ENCODE measurements around the gene ASH1L.
"Not testable (repeated sequence)": the region's sequence is repeated elsewhere in the genome, so short reads cannot be mapped to it uniquely, and the experiment has no call there.

ASH1L gene

DNA sequence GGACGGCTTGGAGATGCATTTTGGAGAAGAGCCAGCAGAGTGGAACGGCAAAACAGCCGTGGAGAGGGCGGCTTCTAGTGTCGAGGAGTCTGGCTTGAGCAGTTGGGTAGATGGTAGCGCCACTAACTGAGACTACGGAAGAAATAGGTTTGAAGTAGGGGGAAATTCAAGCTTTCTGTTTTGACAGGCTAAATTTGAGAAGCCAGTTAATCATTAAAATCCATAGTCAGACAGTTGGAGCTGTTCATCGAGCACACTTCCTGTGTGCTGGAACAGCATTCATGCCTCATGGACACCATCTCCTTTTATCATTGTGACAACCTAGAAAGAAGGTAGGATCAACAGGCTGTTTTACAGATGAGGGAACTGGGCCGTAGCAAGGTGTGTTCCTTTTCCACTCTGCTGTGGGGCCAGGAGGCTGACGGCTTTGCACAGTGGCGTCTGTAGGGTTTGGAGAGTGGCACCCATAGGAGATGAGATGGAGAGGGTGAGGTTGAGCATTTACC lies 258.0 kb downstream of the ASH1L start:
- peak; percentile 53 for DNase-seq

DNA sequence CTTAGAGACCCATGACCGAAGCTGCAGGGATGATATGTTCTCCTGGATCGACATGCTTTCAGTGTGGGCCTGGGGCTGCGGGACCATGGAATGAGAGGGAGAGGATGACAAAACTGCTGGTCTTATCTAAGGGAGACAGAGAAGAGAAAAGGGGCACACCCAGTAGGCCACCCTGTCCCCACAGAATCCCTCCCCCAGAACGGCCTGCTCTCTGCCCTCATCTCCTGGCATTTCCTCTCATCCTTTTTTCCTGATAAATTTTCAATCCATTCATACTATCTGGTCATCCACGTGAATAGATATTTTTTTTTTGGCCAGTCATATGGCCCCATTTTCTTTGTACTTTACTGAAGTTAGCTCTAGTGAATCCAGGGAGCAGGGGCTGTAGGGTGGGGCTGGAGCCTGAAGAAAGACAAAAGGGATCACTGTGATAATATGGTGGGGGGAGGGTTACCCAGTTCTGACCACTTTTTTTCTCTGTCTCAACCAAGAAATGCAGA lies 261.2 kb downstream of the ASH1L start, which contains the start of gene PKLR:
Gene PKLR, minus strand, starts transcription at position 97 of the 500 bp plus-strand sequence. Its CDS starts 43 bp downstream, at position 54.
- DNase-seq, result no peak

DNA sequence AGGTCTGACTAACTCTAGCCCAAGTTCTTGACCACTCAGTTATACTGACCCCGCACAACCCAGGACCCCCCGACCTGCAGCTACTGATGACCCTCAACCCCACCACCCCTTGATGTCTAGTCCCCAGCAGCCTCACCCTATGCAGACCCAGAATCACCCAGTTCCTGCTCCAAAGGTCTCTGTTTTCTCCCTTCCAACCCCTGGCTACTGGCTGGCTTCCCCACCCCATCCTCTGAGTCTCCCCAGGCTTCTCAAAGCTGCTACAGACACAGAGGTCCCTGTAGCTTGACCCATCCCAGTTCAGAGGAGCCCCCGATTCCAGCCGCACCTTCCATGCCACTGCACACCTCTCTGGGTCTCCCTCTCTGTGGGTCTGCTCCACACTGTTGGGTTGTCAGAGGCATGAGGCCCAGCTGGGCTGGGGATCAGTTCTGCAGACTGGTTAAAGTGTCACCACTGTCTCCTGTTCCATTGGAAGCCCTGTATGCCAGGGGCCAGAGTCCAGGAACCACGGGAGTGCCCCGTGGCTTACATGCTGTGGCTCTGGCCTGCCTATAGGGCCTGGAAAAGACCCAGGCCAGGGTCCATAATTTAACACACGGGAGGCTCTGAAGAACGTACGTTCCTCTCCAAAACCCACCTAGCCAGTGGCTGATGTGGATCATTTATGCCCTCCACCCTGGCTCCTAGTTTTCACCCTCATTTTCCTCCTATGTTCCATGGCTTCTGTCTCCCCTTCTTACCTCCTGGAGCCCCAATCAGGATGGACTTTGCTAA lies 261.9 kb downstream of the ASH1L start:
- DNase-seq, result no peak

DNA sequence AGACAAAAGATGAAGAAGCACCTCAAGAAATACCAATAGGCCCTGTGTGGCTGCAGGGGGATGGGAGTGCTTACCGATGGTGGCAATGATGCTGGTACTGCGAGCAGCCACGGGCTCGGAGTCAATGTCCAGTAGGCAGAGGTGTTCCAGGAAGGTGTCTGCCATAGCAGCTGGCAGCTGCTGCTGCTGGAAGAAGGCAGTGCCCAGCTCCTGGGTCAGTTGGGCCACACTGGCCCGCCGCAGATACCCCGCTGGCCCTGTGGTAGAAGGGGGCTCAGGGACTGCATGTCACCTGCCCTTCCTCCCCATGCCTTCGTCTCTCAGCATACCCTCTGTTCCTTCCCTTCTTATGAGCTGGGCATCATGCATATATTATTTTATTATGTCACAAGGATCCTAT lies 262.6 kb downstream of the ASH1L start:
- DNase-seq, result no peak

DNA sequence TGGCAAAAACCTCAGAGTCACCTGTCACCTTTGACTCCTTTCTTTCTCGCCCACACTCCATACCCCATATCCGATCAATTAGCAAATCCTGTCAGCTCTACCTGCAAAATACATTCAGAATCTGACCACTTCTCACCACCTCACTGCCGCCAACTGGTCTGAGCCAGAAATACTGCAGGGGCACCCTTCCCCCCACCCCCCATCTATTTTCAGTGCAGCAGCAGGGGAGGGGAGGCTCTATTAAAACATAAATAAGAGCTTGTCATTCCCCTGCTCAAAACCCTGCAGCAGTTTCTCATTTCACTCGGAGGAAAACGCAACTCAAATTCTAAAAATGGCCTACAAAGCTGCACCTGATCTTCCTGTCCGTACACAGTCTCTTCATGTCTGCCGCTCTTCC lies 265.2 kb downstream of the ASH1L start:
- no peak for DNase-seq

DNA sequence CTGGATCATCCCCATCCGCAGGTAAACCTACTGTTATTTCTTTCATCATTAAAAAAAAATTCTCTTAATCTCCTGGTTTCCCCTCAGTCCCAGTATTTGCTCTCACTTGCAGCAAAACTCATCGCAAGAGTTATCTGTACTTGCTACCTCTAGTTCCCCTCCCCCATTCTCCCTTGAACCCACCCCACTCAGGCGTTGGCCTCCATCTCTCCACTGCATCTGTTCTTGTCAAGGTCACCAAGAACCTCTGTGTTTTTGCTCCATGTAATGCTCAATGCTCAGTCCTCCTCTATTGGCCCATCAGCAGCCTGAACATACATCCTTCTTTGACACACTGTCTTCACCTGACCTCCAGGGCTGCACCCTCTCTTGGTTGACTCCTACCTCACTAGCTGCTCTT lies 265.9 kb downstream of the ASH1L start:
- no peak for DNase-seq

DNA sequence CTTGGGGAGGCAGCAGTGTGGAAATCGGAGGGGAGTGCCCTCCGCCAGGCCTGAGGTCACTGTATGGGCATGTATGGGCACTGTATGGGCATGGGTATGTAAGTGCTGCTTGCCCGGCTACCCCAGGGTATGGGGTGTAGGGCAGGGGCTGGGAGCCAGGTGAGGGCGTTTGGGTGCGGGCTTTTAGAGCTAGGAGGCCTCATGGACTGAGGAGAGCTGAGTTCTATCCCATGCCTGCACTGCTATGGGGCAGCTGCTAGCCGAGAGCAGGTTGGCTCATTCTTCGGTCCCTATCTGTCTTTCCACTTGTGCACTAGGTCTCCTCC lies 266.7 kb downstream of the ASH1L start:
- DNase-seq, result no peak

DNA sequence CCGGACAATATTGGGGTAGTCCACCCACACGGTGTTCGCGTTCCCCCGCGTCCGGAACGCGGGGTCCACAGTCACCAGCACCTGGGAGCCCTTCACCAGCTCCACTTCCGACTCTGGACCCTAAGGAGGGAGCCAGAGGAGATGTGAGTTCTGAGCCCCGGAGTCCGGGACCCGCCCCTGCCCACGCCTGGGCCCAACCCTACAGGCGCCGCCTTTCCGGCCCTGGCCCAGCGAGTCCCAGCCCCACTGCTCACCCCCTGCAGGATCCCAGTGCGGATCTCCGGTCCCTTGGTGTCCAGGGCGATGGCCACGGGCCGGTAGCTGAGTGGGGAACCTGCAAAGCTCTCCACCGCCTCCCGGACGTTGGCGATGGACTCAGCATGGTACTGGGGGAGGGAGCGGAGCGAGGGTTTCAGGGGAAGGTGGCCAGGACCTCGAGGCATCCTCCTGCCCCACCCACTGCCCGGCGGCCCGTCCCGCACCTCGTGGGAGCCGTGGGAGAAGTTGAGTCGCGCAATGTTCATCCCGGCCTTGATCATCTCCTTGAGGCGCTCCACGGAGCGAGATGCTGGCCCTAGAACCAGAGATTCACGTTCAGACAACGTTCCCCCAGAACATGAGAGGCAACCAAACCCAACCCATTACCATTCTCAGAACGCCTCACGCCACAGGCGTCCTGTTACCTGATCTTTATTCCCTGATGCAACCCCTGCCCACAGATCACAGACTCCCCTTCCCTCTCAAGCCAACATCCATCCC lies 267.2 kb downstream of the ASH1L start:
- DNase-seq, result no peak

DNA sequence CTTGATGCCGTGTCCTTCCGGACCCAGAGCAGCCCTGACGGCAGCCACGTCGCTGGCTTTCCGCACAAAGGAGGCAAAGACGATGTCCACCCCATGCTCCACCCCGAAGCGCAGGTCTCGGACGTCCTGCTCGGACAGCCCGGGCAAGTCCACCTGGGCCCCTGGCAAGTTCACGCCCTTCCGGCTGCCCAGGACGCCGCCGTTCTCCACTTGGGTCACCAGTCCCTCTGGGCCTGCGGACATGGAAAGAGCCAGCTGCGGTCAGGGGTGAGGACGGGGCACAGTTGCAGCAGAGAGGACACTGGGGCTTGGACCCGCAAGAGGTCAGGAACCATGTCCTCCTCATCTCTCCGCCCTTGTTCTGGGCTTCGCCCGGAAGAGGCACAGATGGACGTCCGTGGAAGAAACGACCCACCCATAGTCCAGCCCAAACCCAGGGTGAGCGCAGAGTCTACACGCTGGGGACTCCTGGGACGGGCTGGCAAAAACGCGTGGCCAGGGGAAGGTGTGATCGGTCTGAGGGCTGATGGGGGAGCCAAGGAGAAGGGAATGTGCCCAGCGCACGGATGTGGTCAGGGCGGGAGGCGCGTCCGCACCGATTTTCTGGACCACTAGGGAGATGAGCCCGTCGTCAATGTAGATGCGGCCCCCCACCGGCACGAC lies 268.0 kb downstream of the ASH1L start:
- DNase-seq, result no peak

DNA sequence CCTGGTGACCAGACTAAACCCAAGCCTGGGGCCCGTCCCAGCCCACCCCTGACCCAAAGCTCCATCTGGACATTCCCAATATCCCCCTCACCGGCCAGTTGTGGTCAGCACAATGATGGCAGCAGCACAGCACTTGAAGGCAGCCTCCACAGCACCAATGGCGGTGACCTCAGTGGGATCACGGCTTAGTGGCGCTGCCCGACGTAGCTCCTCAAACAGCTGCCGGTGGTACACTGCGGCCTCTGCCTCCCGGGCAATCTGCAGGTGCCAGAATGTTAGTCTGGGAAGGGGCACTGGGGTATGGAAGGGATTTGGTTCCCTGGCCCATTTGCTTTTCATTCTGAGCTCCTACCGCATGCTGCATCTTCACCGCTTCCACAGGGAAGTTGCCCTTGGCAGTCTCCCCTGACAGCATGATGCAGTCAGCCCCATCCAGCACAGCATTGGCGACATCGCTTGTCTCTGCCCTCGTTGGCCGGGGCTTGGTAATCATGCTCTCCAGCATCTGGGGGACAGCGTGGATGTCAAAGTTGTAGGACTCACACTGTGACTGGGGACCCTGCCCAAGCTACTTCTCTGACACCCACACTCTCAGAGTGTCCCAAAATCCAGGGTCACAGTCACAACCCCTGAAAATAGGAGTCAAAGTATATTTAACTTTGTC lies 269.4 kb downstream of the ASH1L start:
- DNase-seq, result no peak

DNA sequence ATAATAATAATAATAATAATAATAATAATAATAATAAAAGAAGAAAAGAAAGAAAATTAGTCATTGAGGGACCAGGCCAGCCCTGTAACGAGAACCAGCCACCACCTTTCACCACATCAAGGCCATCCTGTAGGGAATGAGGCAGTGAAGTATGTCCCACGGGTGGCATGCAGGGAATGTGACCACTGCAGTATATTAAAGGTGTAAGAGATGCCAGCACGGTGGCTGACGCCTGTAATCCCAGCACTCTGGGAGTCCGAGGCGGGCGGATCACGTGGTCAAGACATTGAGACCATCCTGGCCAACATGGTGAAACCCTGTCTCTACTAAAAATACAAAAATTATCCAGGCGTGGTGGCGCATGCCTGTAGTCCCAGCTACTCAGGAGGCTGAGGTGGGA lies 271.6 kb downstream of the ASH1L start:
- not testable (repeated sequence) for DNase-seq

DNA sequence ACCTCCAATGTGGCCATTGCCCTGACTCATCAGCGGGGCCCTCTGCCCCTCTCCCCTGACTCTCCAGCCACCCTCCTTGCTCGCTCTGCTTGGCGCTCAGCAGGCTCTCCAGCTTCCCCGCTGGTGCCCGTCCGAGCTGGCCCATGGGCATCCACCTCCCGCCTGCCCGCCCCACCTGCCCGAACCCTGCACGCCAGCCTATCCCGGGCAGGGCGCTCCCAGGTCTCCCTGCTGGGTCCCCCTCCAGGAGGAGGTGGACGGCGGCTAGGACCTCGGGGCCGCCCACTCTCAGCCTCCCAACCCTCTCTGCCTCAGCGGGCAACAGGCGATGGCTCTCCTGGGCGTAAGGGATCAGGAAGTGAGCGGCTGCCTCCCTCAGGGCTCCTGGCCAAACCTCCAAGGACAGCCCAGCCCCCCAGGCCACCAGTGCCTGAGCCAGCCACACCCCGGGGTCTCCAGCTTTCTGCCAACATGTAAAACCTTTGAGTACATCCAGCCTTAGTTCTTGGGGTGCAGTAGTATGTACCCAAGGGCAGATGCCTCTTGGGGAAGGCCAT lies 274.5 kb downstream of the ASH1L start:
- no peak for DNase-seq

DNA sequence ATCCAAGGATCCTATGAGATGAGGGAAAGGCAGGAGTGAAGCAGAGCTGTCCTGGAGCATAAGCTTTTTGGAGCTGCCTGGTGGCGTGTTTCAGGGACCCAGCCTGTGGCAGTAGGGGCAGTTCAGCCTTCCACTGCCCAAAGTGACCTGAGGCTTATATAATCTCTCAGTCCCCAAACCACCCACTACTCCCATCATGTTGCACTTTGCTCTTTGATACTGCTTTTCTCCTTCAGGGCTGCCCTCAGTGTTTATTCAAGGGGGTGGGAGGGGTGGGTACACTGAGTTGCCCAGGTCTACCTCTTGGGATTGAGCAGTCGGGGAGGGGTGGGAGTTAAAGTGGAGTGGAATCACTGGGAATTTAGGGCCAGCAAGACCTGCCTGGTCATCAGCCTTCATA lies 276.1 kb downstream of the ASH1L start:
- DNase-seq, result no peak

DNA sequence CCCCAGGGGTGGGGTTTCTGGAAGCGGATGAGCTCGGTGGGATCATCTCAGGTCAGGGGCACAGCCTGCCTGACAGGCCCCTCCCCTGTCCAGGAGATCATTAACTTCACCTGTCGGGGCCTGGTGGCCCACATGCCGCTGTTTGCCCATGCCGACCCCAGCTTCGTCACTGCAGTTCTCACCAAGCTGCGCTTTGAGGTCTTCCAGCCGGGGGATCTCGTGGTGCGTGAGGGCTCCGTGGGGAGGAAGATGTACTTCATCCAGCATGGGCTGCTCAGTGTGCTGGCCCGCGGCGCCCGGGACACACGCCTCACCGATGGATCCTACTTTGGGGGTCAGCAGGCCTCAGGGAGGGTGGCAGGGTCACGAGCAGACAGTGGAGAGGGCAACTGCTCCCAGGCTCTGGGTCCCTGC lies 277.0 kb downstream of the ASH1L start:
- DNase-seq, result no peak
